Body of pancreas (tissue), 4 donors: Measurements from ENCODE around the gene MYBPC1. TPM values are rescaled to one million over a fixed set of nuclear protein-coding genes. Genes with fewer than 3 reads are reported as not detected.

Experiments used
- ATAC-seq: fragments of 150-250 bp; one replicate; pipeline ENCODE4 v1.9.1; 2016
- DNase-seq, 4 donors: peaks; one replicate each; pipeline ENCODE4 v3.0.0-alpha.2; 2019
- H3K27ac ChIP-seq, 4 donors: fragments of 200-600 bp; sonication (generic); 1 replicate in 3 of 4; 2 replicates in 1 of 4; pipeline versions ENCODE4 v1.5.1 to v1.6.1; 2016 to 2019; ENCODE audit warnings: mild to moderate bottlenecking in 1 of 4, mixed read lengths in 1 of 4, moderate library complexity in 1 of 4
- H3K27me3 ChIP-seq, 2 donors: fragments of 200-600 bp; sonication (generic); one replicate each; pipeline ENCODE4 v1.6.0; 2016; ENCODE audit warnings: mild to moderate bottlenecking in 1 of 2
- H3K36me3 ChIP-seq, 2 donors: fragments of 200-600 bp; sonication (generic); replicated peaks in 1 of 2; 2 replicates each; pipeline ENCODE4 v1.5.1; 2016; ENCODE audit warnings: low read depth in 2 of 2; ENCODE audit not compliant: insufficient read depth in 1 of 2
- H3K4me1 ChIP-seq: fragments of 200-600 bp; sonication (generic); one replicate; pipeline ENCODE4 v1.6.0; 2016
- H3K4me3 ChIP-seq, 2 donors: fragments of 200-600 bp; sonication (generic); 1 replicate in 1 of 2; 2 replicates in 1 of 2; pipeline ENCODE4 v1.5.1; 2016 to 2019
- H3K9me3 ChIP-seq, 3 donors: fragments of 200-600 bp; sonication (generic); 1 replicate in 2 of 3; 2 replicates in 1 of 3; pipeline ENCODE4 v1.5.1; 2016
- POLR2A ChIP-seq, 3 donors: fragments of 450-650 bp; IDR thresholded peaks; one replicate each; pipeline ENCODE4 v1.6.1; 2016; ENCODE audit warnings: antibody characterized with exemption in 3 of 3, mild to moderate bottlenecking in 2 of 3
- WGBS, 2 donors: methylation state at CpG; one replicate each; pipeline ENCODE4 v1.1.5; 2017; 5-methylcytosine and 5-hydroxymethylcytosine counted together
- intact Hi-C: fragments of 100-400 bp; cut with DNase I; formaldehyde crosslinking; loops from one replicate; pipeline ENCODE4 v1.15.1; 2023
- total RNA-seq, 2 donors: library from RNA; depleted of rRNA; stranded (reverse); fragments of >200 nt; gene quantifications; one replicate each; pipeline ENCODE4 v1.1.0, GENCODE V29; 2016
- TF ChIP-seq, protein P1 (sequence below), 7 experiments: fragments of 450-650 bp in 4 of 7; fragments of 200-600 bp in 3 of 7; sonication (generic) in 3 of 7; IDR thresholded peaks; one replicate each; pipeline ENCODE4 v1.5.1; 2016 to 2019; ENCODE audit warnings: antibody characterized with exemption in 7 of 7

Gene MYBPC1
- total RNA-seq, 2 donors from 2014 or later: 0.66 to 0.78 TPM

DNA sequence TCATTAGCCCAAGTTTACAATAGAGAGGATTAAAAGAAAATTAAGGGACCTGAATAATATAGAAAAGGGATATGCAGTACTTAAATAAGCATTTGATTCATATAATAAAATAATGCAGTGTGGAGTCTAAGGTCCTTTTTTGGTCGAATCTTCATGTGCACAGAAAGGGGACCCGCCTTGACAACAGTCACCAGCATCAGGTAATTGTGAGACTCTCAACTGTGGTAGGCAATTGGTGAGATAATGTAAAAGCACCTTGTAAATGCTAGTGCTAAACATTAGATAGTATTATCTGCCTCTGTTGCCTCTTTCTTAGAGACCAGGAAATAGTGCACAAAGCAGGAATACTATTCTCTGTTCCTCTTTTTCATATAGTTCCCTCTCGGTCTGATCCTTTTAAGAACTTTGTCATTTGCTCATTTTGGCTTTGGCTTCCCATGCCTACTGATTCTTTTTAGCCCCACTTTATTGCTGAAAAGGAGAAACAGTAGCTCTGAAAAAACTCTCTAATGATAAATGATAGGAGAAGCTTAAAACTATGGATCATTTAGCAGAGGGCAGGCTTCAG lies 120.2 kb downstream of the MYBPC1 start:
- DNase-seq (no peak), ATAC-seq (no peak)
- Histone ChIP-seq H3K4me3 (no peak overlapping the region), H3K27me3 (no peaks in the 10 kb centered on the region), H3K36me3 (no peaks in the 10 kb centered on the region), H3K4me1 (peaks cover 6% of the 10 kb centered on the region), H3K27ac (no peak overlapping the region), H3K9me3 (no peaks in the 10 kb centered on the region)
- intact Hi-C loops: no loop called here
- TF ChIP-seq, protein P1, sequence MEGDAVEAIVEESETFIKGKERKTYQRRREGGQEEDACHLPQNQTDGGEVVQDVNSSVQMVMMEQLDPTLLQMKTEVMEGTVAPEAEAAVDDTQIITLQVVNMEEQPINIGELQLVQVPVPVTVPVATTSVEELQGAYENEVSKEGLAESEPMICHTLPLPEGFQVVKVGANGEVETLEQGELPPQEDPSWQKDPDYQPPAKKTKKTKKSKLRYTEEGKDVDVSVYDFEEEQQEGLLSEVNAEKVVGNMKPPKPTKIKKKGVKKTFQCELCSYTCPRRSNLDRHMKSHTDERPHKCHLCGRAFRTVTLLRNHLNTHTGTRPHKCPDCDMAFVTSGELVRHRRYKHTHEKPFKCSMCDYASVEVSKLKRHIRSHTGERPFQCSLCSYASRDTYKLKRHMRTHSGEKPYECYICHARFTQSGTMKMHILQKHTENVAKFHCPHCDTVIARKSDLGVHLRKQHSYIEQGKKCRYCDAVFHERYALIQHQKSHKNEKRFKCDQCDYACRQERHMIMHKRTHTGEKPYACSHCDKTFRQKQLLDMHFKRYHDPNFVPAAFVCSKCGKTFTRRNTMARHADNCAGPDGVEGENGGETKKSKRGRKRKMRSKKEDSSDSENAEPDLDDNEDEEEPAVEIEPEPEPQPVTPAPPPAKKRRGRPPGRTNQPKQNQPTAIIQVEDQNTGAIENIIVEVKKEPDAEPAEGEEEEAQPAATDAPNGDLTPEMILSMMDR (IDR thresholded peaks at IDR 0.05): no peak
- TF ChIP-seq POLR2A (IDR thresholded peaks at IDR 0.05): no peak
- WGBS, 2 donors: 74 to 85% methylated on average over 3 of the region's 3 CpGs

DNA sequence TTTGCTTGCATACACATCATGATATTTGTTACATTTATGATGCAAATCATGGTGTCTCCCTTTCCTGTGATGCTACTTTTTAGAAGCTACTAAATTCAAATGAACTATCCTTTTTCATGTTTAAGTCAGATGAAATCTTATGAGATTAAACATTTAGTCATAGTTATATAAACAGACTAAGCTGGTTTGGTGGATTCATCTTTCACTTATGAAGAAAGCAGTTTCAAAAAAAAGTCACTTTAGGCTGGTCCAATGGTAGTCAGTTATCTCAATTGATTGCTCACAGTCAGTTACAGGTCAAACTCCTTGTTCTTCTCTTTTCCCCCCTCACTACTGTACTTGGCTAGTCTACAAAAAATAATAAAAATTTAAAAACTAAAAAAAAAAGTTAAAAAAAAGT lies 124.8 kb downstream of the MYBPC1 start:
- Histone ChIP-seq H3K4me3 (no peak overlapping the region), H3K36me3 (peaks cover 0 to 1% of the 10 kb centered on the region in 2 donors), H3K27ac (no peak overlapping the region), H3K4me1 (no peaks in the 10 kb centered on the region), H3K27me3 (no peaks in the 10 kb centered on the region), H3K9me3 (no peaks in the 10 kb centered on the region)
- TF ChIP-seq, protein P1 (IDR thresholded peaks at IDR 0.05): no peak
- TF ChIP-seq POLR2A (IDR thresholded peaks at IDR 0.05): no peak
- DNase-seq: no peak
- intact Hi-C loops: no loop called here
- ATAC-seq: no peak

DNA sequence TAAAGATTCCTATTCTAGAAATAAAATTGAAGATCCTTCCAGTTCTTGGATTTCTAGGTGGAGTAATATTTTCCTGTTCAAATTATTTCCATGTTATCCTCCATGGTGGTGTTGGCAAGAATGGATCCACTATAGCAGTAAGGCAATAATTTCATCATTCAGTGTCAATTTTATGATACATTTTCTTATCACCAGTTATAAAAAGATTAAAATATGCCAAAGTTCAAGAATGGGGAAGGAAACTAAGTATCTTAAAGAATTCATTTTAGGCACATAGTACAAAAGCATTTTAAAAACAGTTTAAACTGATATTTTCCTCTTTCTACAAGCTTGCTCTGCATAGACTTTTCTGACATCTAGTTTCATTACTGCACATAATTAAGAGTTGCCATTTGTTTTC lies 125.3 kb downstream of the MYBPC1 start:
- peaks cover 0 to 1% of the 10 kb centered on the region in 2 donors for H3K36me3 ChIP-seq
- no peak for TF ChIP-seq POLR2A (IDR thresholded peaks at IDR 0.05)
- TF ChIP-seq, protein P1 (IDR thresholded peaks at IDR 0.05): no peak
- no peak for ATAC-seq

DNA sequence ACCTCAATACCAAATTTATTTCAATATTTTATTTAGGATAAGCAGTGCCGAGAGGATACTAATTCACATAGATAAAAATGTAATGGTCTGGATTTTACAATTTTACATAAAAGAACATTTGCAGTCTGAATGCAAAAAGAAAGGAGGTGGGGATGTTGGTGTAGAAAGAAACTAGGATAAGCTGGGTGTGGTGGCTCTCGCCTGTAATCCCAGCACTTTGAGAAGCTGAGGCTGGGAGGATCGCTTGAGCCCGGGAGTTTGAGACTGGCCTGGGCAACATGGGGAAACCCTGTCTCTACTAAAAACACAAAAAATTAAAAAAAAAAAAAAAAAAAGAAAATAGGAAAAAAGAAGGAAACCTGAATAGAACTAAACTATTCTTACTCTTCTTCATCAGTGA lies 127.6 kb downstream of the MYBPC1 start:
- Histone ChIP-seq H3K27me3 (no peaks in the 10 kb centered on the region), H3K36me3 (peaks cover 0 to 1% of the 10 kb centered on the region in 2 donors), H3K4me1 (no peaks in the 10 kb centered on the region), H3K4me3 (no peak overlapping the region), H3K27ac (no peak overlapping the region), H3K9me3 (no peaks in the 10 kb centered on the region)
- ATAC-seq (no peak), DNase-seq (no peak)
- no peak for TF ChIP-seq POLR2A (IDR thresholded peaks at IDR 0.05)
- TF ChIP-seq, protein P1 (IDR thresholded peaks at IDR 0.05): no peak
- 94 to 96% methylated on average over 4 of the region's 4 CpGs for WGBS, 2 donors
- intact Hi-C loops: no loop called here

More for the DNA sequence above, 125.3 kb downstream of the MYBPC1 start:
- Histone ChIP-seq H3K9me3 (no peaks in the 10 kb centered on the region), H3K27ac (no peak overlapping the region), H3K4me1 (no peaks in the 10 kb centered on the region), H3K27me3 (no peaks in the 10 kb centered on the region), H3K4me3 (no peak overlapping the region)
- DNase-seq: no peak
- intact Hi-C loops: no loop called here

DNA sequence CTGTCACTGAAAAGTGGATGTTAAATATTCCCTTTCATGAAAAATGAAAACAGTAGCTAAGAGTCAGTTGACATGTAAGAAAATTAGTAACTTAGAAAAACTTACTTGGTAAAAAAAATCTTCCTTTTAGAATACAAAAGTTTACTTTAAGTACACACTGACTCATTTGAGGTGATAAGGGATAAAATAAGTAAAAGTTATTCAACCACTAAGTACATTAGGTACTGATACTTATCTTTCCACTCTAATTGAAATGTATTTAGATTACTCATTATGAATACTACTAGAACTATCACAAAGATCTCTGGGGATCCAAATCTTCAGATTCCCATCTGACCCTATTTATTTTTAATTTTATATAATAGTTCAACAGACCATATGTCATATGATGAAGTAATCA lies 132.3 kb downstream of the MYBPC1 start:
- intact Hi-C loops: no loop called here
- no peak for ATAC-seq
- H3K4me1 ChIP-seq: no peaks in the 10 kb centered on the region
- TF ChIP-seq, protein P1 (IDR thresholded peaks at IDR 0.05): no peak
- TF ChIP-seq POLR2A (IDR thresholded peaks at IDR 0.05): no peak
- no peaks in the 10 kb centered on the region for H3K27me3 ChIP-seq
- no peak for DNase-seq
- no peak overlapping the region for H3K4me3 ChIP-seq
- no peaks in the 10 kb centered on the region for H3K9me3 ChIP-seq
- no peak overlapping the region for H3K27ac ChIP-seq
- peaks cover 0 to 4% of the 10 kb centered on the region in 2 donors for H3K36me3 ChIP-seq
